Right lobe of liver (tissue), 6 donors: Measurements from ENCODE around the gene CAMTA1. TPM values are rescaled to one million over a fixed set of nuclear protein-coding genes. Genes with fewer than 3 reads are reported as not detected.

Source experiments
- ATAC-seq, 4 donors: fragments of 200-7000 bp; cut with Tn5 transposase; one replicate each; pipeline ENCODE4 v1.9.1; 2020; ENCODE audit warnings: mild to moderate bottlenecking in 4 of 4, moderate library complexity in 4 of 4
- DNase-seq, 3 donors: peaks; one replicate each; pipeline ENCODE4 v3.0.0-alpha.2; 2020
- H3K27ac ChIP-seq, 3 donors: fragments of 200-600 bp; one replicate each; pipeline ENCODE4 v1.8.0; 2022
- H3K27me3 ChIP-seq, 2 donors: fragments of 200-600 bp; one replicate each; pipeline ENCODE4 v1.8.0; 2022
- H3K36me3 ChIP-seq, 4 donors: fragments of 200-600 bp; sonication (generic) in 1 of 4; one replicate each; pipeline versions ENCODE4 v1.5.1 to v1.8.0; 2017 to 2022; ENCODE audit warnings: control low read depth in 1 of 4
- H3K4me1 ChIP-seq, 4 donors: fragments of 200-600 bp; sonication (generic) in 1 of 4; one replicate each; pipeline versions ENCODE4 v1.5.1 to v1.8.0; 2017 to 2022; ENCODE audit warnings: control low read depth in 1 of 4
- H3K4me3 ChIP-seq, 3 donors: fragments of 200-600 bp; one replicate each; pipeline ENCODE4 v1.8.0; 2022
- H3K9me3 ChIP-seq, 4 donors: fragments of 200-600 bp; sonication (generic) in 1 of 4; one replicate each; pipeline versions ENCODE4 v1.5.1 to v1.8.0; 2017 to 2022; ENCODE audit warnings: control low read depth in 1 of 4
- CTCF ChIP-seq, 4 donors: fragments of 200-600 bp in 3 of 4; fragments of 450-650 bp in 1 of 4; IDR thresholded peaks; one replicate each; pipeline versions ENCODE4 v1.5.1 to v1.8.0; 2016 to 2022; ENCODE audit warnings: antibody characterized with exemption in 4 of 4, mild to moderate bottlenecking in 2 of 4
- POLR2A ChIP-seq: fragments of 450-650 bp; IDR thresholded peaks from one replicate; pipeline ENCODE4 v1.6.1; 2017; ENCODE audit warnings: antibody characterized with exemption, mild to moderate bottlenecking
- WGBS: methylation state at CpG from one replicate; pipeline ENCODE4 v1.1.6; 2018; ENCODE audit warnings: low coverage, low lambda C conversion rate; ENCODE audit not compliant: insufficient coverage; ENCODE audit errors: missing lambda C conversion rate; 5-methylcytosine and 5-hydroxymethylcytosine counted together
- intact Hi-C, 2 donors: fragments of 100-400 bp; cut with DNase I; formaldehyde crosslinking; loops; one replicate each; pipeline versions ENCODE4 v1.11.2 to v1.14.1; 2022
- total RNA-seq, 6 experiments: library from RNA; depleted of rRNA in 2 of 6; stranded (reverse); fragments of >200 nt in 2 of 6; fragmentation: NEBNext Ultra II Directional in 3 of 6; extraction: Animal tissue kit (Norgen Biotek cat#: 25700) in 3 of 6; gene quantifications; one replicate each; pipeline versions ENCODE4 v1.1.0 to v1.2.4, GENCODE V29; 2016 to 2023
- donor health status: DM: no; HTN: yes; CAD: no.
- donor health status: DM: no; HTN: no; CAD: no.
- donor health status: DM: no; HTN: no; CAD: no.
- donor health status: DM: no; HTN: yes; CAD: no.
- donor health status: DM: no; HTN: yes; CAD: no.

Gene CAMTA1
- total RNA-seq, 6 experiments from 2014 or later = 32.3 to 49.4 (median 37.2) TPM

GRCh38 chr1:7581754-7582459, 796.7 kb downstream of the CAMTA1 start:
- H3K27me3 ChIP-seq = no peaks in the 10 kb centered on the region
- peak in 2 of 3 donors; percentile 14 to 17 for DNase-seq
- intact Hi-C loops = no loop called here
- H3K4me1 ChIP-seq = no peaks in the 10 kb centered on the region
- no peaks in the 10 kb centered on the region for H3K9me3 ChIP-seq
- no peak overlapping the region for H3K27ac ChIP-seq
- WGBS = 73% methylated on average over 8 of the region's 13 CpGs
- no peak for ATAC-seq
- H3K4me3 ChIP-seq = no peak overlapping the region
- no peaks in the 10 kb centered on the region for H3K36me3 ChIP-seq
- TF ChIP-seq CTCF (IDR thresholded peaks at IDR 0.05) (no peak), POLR2A (no peak)

GRCh38 chr1:7582460-7582972, 797.3 kb downstream of the CAMTA1 start:
- peak in 1 of 3 donors; percentile 17 for DNase-seq
- no peak for ATAC-seq
- H3K36me3 ChIP-seq = no peaks in the 10 kb centered on the region
- WGBS = no CpG with 5 or more reads among the region's 4 CpGs
- H3K4me1 ChIP-seq = no peaks in the 10 kb centered on the region
- no peak overlapping the region for H3K27ac ChIP-seq
- intact Hi-C loops = no loop called here
- TF ChIP-seq CTCF (IDR thresholded peaks at IDR 0.05) (no peak), POLR2A (no peak)
- H3K4me3 ChIP-seq = no peak overlapping the region
- no peaks in the 10 kb centered on the region for H3K9me3 ChIP-seq
- H3K27me3 ChIP-seq = no peaks in the 10 kb centered on the region

- Histone ChIP-seq H3K4me1 (no peaks in the 10 kb centered on the region), H3K9me3 (no peaks in the 10 kb centered on the region), H3K27ac (no peak overlapping the region), H3K36me3 (no peaks in the 10 kb centered on the region), H3K27me3 (no peaks in the 10 kb centered on the region), H3K4me3 (no peak overlapping the region)
- TF ChIP-seq POLR2A (no peak), CTCF (IDR thresholded peaks at IDR 0.05) (no peak)
- ATAC-seq (no peak), DNase-seq (peak in 2 of 3 donors; percentile 29 to 31)
- WGBS = 40% methylated on average over 1 of the region's 15 CpGs
- intact Hi-C loops = no loop called here
Measured at GRCh38 chr1:7583291-7584096, 798.2 kb downstream of the CAMTA1 start.

GRCh38 chr1:7584157-7584556, 798.9 kb downstream of the CAMTA1 start:
- no peaks in the 10 kb centered on the region for H3K9me3 ChIP-seq
- 79% methylated on average over 8 of the region's 11 CpGs for WGBS
- TF ChIP-seq POLR2A = no peak
- no peak for TF ChIP-seq CTCF (IDR thresholded peaks at IDR 0.05)
- DNase-seq = peak in 2 of 3 donors; percentile 33
- no peak for ATAC-seq
- intact Hi-C loops = no loop called here
- H3K27ac ChIP-seq = no peak overlapping the region
- H3K36me3 ChIP-seq = no peaks in the 10 kb centered on the region
- H3K4me3 ChIP-seq = no peak overlapping the region
- no peaks in the 10 kb centered on the region for H3K4me1 ChIP-seq
- H3K27me3 ChIP-seq = no peaks in the 10 kb centered on the region
